Dendritic cell treated with granulocyte-macrophage colony-stimulating factor and Interleukin-4, amounts not matched to agents 40 ng/mL and 50 ng/mL, for 4 days (primary cell): ENCODE data around the gene EEF1AKMT3.
A peak's percentile ranks its signal among the peaks of the same experiment; 100 is the strongest.
"Not testable (repeated sequence)": the region's sequence is repeated elsewhere in the genome, so short reads cannot be mapped to it uniquely, and the experiment has no call there.

Source experiments
- H3K27ac Mint-ChIP-seq: one replicate; pipeline ENCODE4 v1.8.0; 2022; ENCODE audit warnings: mild to moderate bottlenecking, mixed read lengths
- H3K27me3 Mint-ChIP-seq: one replicate; pipeline ENCODE4 v1.8.0; 2022; ENCODE audit warnings: mild to moderate bottlenecking, mixed read lengths
- H3K36me3 Mint-ChIP-seq: one replicate; pipeline ENCODE4 v1.8.0; 2022; ENCODE audit warnings: low read depth, mixed read lengths
- H3K4me1 Mint-ChIP-seq: one replicate; pipeline ENCODE4 v1.8.0; 2022; ENCODE audit warnings: low read depth, mixed read lengths
- H3K4me3 Mint-ChIP-seq: one replicate; pipeline ENCODE4 v1.8.0; 2022; ENCODE audit warnings: mild to moderate bottlenecking, moderate library complexity, mixed read lengths
- H3K9me3 Mint-ChIP-seq: one replicate; pipeline ENCODE4 v1.8.0; 2022; ENCODE audit warnings: mixed read lengths
- intact Hi-C: fragments of 100-400 bp; cut with micrococcal nuclease; formaldehyde crosslinking; loops from one replicate; pipeline ENCODE4 v1.15.0; 2022

EEF1AKMT3 gene

DNA sequence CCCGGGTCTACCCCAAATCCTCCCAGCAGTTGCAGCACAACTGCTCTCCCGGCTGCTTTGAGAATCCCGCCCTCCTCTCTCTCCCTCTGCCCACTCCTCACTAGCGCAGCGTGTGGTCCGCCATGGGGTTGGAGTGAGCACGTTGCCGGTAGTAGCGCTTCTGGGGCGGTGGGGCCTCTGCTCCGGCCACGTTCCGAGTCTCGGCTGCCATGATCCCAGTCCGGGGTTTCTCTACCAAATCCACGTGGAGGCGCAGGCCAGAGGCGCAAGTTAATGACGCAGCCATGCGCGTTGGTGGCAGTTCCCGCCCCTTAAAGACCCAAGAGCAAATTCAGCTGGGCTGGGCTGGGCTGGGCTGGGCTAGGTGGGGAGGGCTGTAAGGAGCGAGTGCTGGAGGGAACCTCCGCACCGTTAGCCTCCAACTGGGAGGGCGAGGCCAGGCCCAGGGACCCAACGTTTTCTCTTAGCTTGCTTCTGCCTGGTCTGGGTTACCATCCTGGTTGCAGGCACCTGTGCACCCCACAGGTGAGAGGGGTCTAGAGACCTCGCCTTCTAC, 463 bp upstream of the EEF1AKMT3 start, which contains the start of gene METTL1:
Gene METTL1, minus strand, starts transcription at position 233 of the 556 bp plus-strand sequence. Its CDS starts 22 bp downstream, at position 211.
- intact Hi-C loops, result loop anchor here (2.0 kb wide), 1 partner anchor 15 kb away; no protein-coding TSS in a partner anchor
- peak within 1 kb of the TSS; percentile 92 for H3K27ac Mint-ChIP-seq
- peaks cover 81% of the 10 kb centered on the region for H3K4me1 Mint-ChIP-seq
- H3K9me3 Mint-ChIP-seq, result no peaks in the 10 kb centered on the region
- H3K4me3 Mint-ChIP-seq, result peak within 1 kb of the TSS; percentile 92
- H3K36me3 Mint-ChIP-seq, result peaks cover 61% of the 10 kb centered on the region
- H3K27me3 Mint-ChIP-seq, result peaks cover 14% of the 10 kb centered on the region

DNA sequence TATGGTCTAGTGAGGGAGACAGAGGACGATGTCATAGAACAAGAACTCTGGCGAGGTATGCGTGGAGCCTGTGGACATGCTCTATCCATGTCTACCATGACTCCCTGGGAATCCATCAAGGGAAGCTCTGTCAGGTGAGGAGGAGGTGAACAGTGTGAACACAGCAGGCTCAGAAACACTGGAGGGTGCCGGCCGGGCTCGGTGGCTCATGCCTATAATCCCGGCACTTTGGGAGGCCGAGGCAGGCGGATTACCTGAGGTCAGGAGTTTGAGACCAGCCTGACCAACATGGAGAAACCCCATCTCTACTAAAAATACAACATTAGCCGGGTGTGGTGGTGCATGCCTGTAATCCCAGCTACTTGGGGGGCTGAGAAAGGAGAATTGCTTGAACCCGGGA, 2.2 kb downstream of the EEF1AKMT3 start:
- H3K27ac Mint-ChIP-seq, H3K4me3 Mint-ChIP-seq, H3K9me3 Mint-ChIP-seq, intact Hi-C loops, H3K27me3 Mint-ChIP-seq: not testable (repeated sequence)
- peaks cover 66% of the 10 kb centered on the region for H3K36me3 Mint-ChIP-seq
- H3K4me1 Mint-ChIP-seq, result peaks cover 81% of the 10 kb centered on the region

DNA sequence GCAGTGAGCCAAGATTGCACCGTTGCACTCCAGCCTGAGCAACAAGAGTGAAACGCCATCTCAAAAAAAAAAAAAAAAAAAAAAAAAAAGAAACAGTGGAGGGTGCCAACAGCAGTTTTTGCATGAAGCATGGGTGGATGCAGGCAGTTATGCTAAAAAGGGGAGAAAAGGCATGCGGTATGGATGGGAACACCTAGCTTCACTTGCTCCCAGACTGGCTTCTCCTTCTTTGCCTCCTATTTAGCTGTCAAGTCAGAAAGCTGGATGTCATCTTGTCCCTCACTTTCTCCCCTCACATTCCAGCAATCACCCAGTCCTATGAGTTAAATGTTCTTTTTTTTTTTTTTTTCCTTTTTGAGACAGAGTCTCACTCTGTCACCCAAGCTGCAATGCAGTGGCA, 2.6 kb downstream of the EEF1AKMT3 start:
- peak overlapping the region; percentile 58 for H3K27ac Mint-ChIP-seq

DNA sequence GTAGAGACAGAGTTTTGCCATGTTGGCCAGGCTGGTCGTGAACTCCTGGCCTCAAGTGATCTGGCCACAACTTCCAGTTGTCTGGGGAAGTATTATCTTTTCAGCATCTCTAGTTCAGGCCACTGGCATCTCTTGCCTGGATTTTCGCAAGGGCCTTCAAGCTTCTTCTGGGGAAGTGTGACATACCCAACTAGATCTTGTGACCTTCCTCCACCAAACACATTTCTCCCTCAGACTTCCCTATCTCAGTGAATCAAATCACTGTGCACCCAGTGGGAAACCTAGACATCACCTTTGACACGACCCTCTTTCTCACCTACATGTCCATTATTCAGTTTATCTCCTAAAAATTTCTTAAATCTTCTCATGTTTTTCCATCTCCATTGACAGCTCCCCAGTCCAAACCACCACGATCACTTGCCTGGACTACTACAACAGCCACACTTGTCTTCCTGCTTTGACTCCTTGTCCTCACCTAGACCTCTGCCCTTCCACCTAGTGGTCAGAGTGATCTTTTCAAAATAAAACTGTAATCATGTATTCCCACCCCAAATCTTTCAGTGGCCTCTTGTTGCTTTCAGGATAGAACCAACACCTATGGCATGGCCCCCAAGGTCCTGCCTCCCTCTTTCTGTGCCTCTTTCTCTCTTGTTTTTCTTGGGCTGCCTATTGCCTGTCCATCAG, 3.3 kb downstream of the EEF1AKMT3 start:
- Mint-ChIP-seq H3K9me3 (no peaks in the 10 kb centered on the region), H3K27ac (peak overlapping the region; percentile 58), H3K36me3 (peaks cover 66% of the 10 kb centered on the region), H3K4me3 (peak overlapping the region; percentile 1), H3K4me1 (peaks cover 81% of the 10 kb centered on the region), H3K27me3 (no peaks in the 10 kb centered on the region)
- intact Hi-C loops, result no loop called here

More for the DNA sequence above, 2.6 kb downstream of the EEF1AKMT3 start:
- peaks cover 66% of the 10 kb centered on the region for H3K36me3 Mint-ChIP-seq
- H3K9me3 Mint-ChIP-seq, result no peaks in the 10 kb centered on the region
- H3K4me1 Mint-ChIP-seq, result peaks cover 81% of the 10 kb centered on the region
- no peak overlapping the region for H3K4me3 Mint-ChIP-seq
- no peaks in the 10 kb centered on the region for H3K27me3 Mint-ChIP-seq
- intact Hi-C loops, result no loop called here

DNA sequence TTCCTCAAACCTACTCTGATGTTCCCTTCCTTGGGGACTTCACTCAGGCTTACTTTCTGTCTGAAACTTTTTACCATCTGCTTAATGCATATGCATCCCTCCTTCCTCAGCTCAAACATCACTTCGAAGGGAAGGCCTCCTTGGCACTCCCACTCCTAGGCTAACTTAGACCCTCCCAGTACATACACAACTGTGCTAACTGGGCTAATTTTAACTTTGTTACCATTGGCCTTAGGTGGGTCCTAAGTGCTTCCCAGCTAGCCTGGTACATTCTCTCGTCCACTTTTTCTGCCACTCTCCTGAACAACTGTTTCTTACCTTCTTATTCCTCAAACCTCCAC, 3.8 kb downstream of the EEF1AKMT3 start:
- intact Hi-C loops, result no loop called here
- peak overlapping the region; percentile 1 for H3K4me3 Mint-ChIP-seq
- H3K9me3 Mint-ChIP-seq, result no peaks in the 10 kb centered on the region
- peaks cover 64% of the 10 kb centered on the region for H3K36me3 Mint-ChIP-seq
- no peaks in the 10 kb centered on the region for H3K27me3 Mint-ChIP-seq
- peaks cover 79% of the 10 kb centered on the region for H3K4me1 Mint-ChIP-seq
- H3K27ac Mint-ChIP-seq, result peak overlapping the region; percentile 58

DNA sequence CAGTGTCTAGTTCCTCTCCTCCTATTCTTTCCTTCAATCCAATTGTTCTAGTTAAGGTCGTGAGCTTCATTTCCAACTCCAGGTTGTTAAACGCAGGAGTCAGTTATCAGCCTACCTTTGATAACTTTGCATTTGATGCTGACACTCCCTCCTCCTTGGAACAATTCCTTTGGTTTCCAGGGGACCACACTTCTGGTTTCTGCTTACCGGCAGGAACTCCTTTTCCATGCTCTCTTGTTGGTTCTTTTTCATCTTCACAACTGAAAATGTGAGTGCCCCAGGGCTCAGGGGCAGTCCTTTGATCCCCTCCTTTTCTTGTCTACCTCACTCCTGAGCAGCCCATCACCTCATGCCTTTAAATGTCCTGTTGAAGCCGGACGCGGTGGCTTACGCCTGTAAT, 5.0 kb downstream of the EEF1AKMT3 start:
- peaks cover 57% of the 10 kb centered on the region for H3K36me3 Mint-ChIP-seq
- H3K4me1 Mint-ChIP-seq, result peaks cover 82% of the 10 kb centered on the region
- H3K27ac Mint-ChIP-seq, result no peak overlapping the region
- H3K27me3 Mint-ChIP-seq, result no peaks in the 10 kb centered on the region
- intact Hi-C loops, result no loop called here
- no peaks in the 10 kb centered on the region for H3K9me3 Mint-ChIP-seq
- H3K4me3 Mint-ChIP-seq, result no peak overlapping the region

DNA sequence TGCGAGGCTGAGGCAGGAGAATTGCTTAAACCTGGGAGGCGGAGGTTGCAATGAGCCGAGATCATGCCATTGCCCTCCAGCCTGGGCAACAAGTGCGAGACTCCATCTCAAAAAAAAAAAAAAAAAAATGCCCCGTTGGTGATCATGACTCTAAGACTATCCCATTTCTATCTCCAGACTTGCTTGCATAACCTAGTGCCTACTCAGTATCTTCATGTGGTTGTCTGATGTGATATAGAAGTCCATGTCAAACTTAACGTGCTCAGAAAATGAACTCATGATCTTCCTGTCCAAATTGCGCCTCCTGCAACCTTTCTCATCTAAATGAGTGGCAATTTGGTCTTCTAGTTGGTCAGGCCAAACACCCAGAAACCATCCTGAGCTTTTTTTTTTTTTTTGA, 5.5 kb downstream of the EEF1AKMT3 start:
- intact Hi-C loops, result no loop called here

DNA sequence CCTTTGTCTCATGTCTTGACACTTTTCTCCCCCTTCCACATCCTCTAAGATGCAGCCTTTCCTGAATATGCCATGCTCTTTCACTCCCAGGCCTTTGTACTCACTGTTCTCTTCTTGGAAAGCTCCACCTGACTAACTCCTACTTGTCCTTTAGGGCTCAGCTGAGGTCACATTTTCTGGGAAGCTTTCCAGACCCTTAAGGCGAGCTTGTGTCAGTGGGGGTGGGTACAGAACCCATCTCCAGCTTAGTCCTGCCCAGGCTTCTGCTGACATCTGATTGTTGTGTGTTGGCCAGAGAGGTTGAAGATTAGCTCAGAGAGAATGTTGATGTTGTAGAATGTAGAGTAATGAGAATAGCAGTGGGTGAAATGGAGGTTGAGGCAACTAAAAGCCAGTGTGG, 7.3 kb downstream of the EEF1AKMT3 start:
- peaks cover 65% of the 10 kb centered on the region for H3K36me3 Mint-ChIP-seq
- H3K4me3 Mint-ChIP-seq, result no peak overlapping the region
- no peaks in the 10 kb centered on the region for H3K9me3 Mint-ChIP-seq
- H3K27me3 Mint-ChIP-seq, result no peaks in the 10 kb centered on the region
- intact Hi-C loops, result no loop called here
- H3K4me1 Mint-ChIP-seq, result peaks cover 85% of the 10 kb centered on the region
- H3K27ac Mint-ChIP-seq, result peak overlapping the region; percentile 93

More for the DNA sequence above, 5.5 kb downstream of the EEF1AKMT3 start:
- Mint-ChIP-seq H3K4me3 (no peak overlapping the region), H3K4me1 (peaks cover 84% of the 10 kb centered on the region), H3K9me3 (no peaks in the 10 kb centered on the region), H3K27ac (no peak overlapping the region), H3K36me3 (peaks cover 56% of the 10 kb centered on the region), H3K27me3 (no peaks in the 10 kb centered on the region)

DNA sequence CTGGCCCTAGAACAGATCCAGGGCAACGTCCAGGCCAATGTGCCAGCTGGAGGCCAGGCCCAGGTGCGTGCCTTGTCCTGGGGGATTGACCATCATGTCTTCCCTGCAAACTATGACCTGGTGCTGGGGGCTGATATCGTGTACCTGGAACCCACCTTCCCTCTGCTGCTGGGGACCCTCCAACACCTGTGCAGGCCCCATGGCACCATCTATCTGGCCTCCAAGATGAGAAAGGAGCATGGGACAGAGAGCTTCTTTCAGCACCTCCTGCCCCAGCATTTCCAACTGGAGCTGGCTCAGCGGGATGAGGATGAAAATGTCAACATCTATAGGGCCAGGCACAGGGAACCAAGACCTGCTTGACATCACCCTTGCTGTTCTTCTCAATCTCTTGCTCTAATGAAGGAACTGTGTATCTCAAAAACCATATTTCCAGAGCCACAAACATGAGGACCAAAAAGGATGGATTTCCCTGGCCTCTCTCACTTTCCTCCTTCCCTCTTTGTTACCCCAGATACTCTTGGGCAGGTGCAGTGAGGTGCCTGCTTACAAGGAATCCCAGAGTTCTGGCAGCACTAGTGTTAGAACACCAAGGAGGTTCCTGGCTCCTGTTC, 8.0 kb downstream of the EEF1AKMT3 start:
- H3K36me3 Mint-ChIP-seq, result peaks cover 65% of the 10 kb centered on the region
- H3K27me3 Mint-ChIP-seq, result no peaks in the 10 kb centered on the region
- H3K27ac Mint-ChIP-seq, result peak overlapping the region; percentile 93
- H3K9me3 Mint-ChIP-seq, result no peaks in the 10 kb centered on the region
- intact Hi-C loops, result no loop called here
- no peak overlapping the region for H3K4me3 Mint-ChIP-seq
- H3K4me1 Mint-ChIP-seq, result peaks cover 80% of the 10 kb centered on the region

DNA sequence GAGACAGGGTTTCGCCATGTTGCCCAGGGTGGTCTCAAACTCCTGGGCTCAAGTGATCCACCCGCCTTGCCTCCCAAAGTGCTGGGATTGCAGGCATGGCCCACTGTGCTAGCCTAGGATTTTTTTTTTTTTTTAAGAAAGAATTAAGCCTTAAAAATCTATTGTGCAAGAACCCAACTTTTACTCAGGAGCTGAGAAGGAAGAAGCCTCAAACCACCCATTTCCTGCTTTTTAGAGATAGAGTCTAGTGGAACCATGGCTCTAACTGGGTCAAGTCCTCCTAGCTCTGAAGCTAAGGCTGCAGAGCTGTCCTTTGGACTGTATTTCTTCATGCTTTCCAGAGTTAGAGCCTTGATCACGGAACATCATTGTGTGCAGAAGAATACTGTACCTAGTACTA, 8.8 kb downstream of the EEF1AKMT3 start:
- no peaks in the 10 kb centered on the region for H3K9me3 Mint-ChIP-seq
- peaks cover 64% of the 10 kb centered on the region for H3K36me3 Mint-ChIP-seq
- peak overlapping the region; percentile 22 for H3K4me3 Mint-ChIP-seq
- H3K27me3 Mint-ChIP-seq, result no peaks in the 10 kb centered on the region
- peaks cover 72% of the 10 kb centered on the region for H3K4me1 Mint-ChIP-seq
- peak overlapping the region; percentile 93 for H3K27ac Mint-ChIP-seq
- intact Hi-C loops, result no loop called here

DNA sequence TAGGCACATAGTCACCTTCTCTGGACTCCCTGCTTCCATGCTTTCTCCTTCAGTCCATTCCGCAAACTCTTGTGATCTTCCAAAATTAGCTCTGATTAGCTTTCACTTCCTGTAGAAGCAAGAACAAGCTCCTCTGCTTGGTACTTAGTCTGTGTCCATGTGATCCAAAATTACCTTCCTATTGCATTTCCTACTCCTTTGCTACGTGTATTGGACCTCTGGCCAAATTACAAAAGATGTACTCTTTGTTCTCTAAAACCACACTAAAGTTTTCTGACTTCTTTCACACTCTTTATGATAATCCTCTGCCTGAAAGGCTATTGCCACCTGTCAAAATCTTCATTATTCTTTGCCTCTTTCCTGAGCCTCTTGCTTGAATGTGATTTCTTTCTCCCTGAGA, 9.4 kb downstream of the EEF1AKMT3 start:
- H3K27me3 Mint-ChIP-seq, result no peaks in the 10 kb centered on the region
- peak overlapping the region; percentile 0 for H3K4me3 Mint-ChIP-seq
- H3K27ac Mint-ChIP-seq, result peak overlapping the region; percentile 93
- H3K36me3 Mint-ChIP-seq, result peaks cover 64% of the 10 kb centered on the region
- intact Hi-C loops, result no loop called here
- peaks cover 71% of the 10 kb centered on the region for H3K4me1 Mint-ChIP-seq
- H3K9me3 Mint-ChIP-seq, result no peaks in the 10 kb centered on the region

DNA sequence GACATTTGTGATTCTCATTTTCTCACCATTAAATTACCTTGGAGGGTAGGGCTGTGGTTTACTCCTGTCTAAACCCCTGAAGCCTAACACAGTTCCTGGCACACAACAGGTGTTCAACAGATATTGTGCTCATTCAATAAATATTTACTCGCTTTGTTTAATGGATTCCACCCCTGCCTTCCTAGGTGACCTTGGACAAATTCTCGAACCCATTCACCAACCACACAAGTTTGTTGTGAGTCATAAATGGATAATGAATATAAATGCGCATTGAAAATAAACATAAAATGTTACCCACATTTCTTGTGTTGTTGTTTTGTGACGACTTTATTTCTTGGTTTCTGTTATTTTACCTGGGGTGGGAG, 9.8 kb downstream of the EEF1AKMT3 start:
- H3K4me3 Mint-ChIP-seq, result peak overlapping the region; percentile 96
- intact Hi-C loops, result no loop called here
- peaks cover 67% of the 10 kb centered on the region for H3K4me1 Mint-ChIP-seq
- peaks cover 64% of the 10 kb centered on the region for H3K36me3 Mint-ChIP-seq
- H3K27me3 Mint-ChIP-seq, result no peaks in the 10 kb centered on the region
- H3K9me3 Mint-ChIP-seq, result no peaks in the 10 kb centered on the region
- H3K27ac Mint-ChIP-seq, result peak overlapping the region; percentile 93

DNA sequence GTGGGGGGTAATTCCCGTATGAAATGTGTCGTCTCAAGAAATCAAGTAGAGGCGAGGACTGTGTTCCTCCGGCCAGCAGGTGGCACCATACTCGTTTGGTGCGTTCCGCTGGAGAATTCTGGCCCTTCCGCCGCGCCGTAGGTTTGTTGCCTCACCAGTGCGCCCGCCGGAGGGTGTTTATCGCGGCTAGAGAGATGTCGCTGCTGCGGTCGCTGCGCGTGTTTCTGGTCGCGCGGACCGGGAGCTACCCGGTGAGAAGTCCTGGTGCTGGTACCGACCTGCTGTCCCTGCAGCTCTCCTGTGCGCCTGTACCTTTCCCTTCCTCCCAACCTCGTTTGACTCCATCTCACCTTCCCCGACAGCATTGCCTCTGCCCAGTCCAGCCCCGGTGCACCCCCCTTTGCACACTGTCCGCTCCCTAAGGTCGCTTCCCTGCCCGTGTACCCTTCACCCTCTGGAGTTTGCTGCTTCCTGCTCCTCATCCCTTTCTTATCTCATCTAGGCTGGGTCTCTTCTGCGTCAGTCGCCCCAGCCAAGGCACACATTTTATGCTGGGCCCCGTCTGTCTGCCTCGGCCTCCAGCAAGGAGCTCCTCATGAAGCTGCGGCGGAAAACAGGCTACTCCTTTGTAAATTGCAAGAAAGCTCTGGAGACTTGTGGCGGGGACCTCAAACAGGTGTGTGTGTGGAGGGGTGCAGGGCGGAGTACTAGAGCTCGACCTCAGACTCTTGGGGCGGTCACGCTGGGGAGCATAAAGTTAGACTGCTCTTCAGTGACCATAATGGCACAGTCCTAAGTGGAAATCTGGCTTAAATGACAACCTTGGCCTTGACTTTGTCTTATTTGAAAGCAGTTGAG, 10.4 kb downstream of the EEF1AKMT3 start, which contains the start of gene TSFM:
Gene TSFM, plus strand, starts transcription at position 180 of the 858 bp plus-strand sequence. Its CDS starts 15 bp downstream, at position 195.
- Mint-ChIP-seq H3K27ac (peak within 1 kb of the TSS; percentile 93), H3K4me3 (peak within 1 kb of the TSS; percentile 96), H3K9me3 (no peaks in the 10 kb centered on the region), H3K27me3 (no peaks in the 10 kb centered on the region), H3K36me3 (peaks cover 64% of the 10 kb centered on the region), H3K4me1 (peaks cover 61% of the 10 kb centered on the region)
- intact Hi-C loops, result no loop called here

DNA sequence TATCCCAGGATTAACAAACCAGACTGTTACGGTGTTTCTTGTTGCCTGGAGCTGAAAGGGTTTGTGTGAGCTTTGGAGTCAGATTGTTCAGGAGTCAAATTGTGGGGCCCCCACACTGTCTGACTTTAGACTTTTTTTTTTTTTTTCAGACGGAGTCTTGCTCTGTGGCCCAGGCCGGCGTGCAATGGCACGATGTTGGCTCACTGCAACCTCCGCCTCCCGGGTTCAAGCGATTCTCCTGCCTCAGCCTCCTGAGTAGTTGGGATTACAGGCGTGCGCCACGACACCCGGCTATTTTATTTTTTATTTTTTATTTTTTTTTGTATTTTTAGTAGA, 11.0 kb downstream of the EEF1AKMT3 start:
- intact Hi-C loops, result no loop called here
- Mint-ChIP-seq H3K4me1 (peaks cover 56% of the 10 kb centered on the region), H3K4me3 (peak overlapping the region; percentile 96), H3K27me3 (no peaks in the 10 kb centered on the region), H3K36me3 (peaks cover 65% of the 10 kb centered on the region), H3K9me3 (no peaks in the 10 kb centered on the region), H3K27ac (peak overlapping the region; percentile 93)
